HG03060 (cell line): ENCODE results near the gene PPP1R8.
"Not testable (repeated sequence)": the region's sequence is repeated elsewhere in the genome, so short reads cannot be mapped to it uniquely, and the experiment has no call there.

ENCODE experiments used
- ATAC-seq: cut with Tn5 transposase; IDR thresholded peaks from one replicate; pipeline ENCODE4 v1.9.1; 2021; ENCODE audit warnings: low read depth, moderate number of reproducible peaks; ENCODE audit not compliant: unreplicated experiment

Gene PPP1R8

DNA sequence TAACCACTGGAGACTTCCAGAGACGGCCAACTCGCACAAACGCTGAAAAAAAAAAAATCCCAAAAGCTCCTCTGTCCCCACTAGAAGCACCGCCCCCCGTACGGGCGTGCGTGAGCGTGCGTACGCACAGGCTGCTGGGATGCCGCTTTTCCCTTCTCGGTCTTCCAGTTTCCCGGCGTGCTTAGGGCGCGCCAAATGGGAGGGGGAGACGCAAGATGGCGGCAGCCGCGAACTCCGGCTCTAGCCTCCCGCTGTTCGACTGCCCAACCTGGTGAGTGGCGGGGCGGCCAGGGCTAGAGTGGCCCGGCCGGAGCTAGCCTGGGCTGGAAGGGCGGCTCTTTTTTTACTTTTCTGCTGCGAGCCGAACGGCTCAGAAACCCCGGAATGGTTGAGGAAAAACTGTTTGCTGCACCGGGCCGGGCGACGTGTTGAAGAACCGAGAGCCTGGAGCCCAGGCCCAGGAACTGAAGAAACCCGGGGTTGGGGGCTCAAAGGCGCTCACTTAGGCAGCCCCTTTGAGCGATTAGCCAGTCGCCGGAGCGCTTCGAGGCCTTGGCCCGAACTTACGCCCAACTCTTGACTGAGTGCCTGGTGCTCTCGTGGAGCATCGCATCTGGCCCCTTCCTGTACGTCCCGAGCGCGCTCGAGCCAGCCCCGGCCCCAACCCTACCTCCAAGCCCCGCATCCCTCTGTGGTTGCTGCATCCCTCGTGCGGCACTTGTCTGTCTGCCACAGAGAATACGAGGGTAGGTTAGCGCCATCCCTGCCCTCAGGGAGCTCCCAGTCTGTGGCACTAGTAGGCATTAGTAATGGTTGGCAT, at the start of gene PPP1R8:
Gene PPP1R8 (plus strand): TSS at position 162 of the 820 bp plus-strand sequence. CDS start 54 bp downstream, at position 216.
- ATAC-seq: peak; percentile 88

- no peak for ATAC-seq
Measured at GRCh38 chr1:27782950-27783349, 47.6 kb upstream of the PPP1R8 start.

- no peak for ATAC-seq
Measured at GRCh38 chr1:27784700-27785099, 45.9 kb upstream of the PPP1R8 start.

DNA sequence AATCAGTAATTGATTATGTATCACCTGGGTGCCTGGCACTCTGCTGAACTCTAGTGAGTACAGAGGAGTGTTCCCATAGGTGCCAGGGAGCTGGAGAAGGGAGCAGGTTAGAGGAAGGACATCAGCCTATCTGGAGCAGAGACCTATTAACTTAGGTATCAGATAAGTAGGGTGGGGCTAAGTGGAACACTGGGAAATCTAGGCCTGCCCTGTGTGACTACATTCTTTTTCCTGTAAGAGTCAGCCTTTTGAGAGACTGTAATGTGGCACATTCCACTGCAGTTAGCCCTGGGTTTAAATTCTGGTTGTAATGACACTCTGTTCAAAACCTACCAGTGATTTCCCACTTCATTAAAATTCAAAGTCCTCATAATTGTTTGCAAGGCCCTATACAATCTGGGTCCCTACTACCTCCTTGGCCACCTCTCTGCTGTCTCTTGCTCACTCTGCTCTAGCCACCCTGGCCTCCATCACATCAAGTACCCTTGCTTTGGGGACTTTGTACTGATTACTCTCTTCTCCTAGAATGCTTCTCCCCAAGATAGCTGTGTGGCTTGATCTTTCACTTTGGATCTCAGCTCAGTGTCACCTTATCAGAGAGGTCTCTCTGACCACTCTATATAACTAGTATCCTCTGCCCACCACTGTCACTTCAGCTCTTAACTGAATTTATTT, 44.7 kb upstream of the PPP1R8 start:
- ATAC-seq: no peak

- ATAC-seq: no peak
Measured at GRCh38 chr1:27787895-27788294, 42.7 kb upstream of the PPP1R8 start.

DNA sequence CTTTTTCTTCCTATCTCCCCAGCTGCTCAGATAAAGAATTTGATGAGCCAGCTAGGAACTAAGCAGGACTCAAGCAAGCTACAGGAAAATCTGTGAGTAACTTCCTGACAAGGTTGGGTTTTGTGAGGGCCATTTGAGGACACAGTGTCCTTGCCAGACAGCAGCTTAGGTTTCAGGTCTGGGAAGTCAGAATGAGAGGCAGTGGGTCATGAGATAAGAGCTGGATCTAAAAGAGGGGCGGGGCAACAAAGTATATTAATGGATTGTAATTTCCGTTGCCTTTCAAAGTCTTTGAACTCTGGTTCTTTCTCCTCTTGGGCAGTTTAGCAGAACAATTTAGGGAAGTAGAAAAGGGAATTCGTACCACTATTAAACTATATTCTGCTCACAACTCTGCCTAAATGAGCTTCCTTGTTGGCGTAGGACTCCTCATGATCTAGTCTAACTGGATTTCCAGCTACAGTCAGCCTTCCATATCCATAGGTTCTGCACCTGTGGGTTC, 41.0 kb upstream of the PPP1R8 start:
- no peak for ATAC-seq

- not testable (repeated sequence) for ATAC-seq
Measured at GRCh38 chr1:27790270-27790669, 40.3 kb upstream of the PPP1R8 start.

GRCh38 chr1:27795601-27796000, 35.0 kb upstream of the PPP1R8 start:
- ATAC-seq: no peak

GRCh38 chr1:27804791-27805190, 25.8 kb upstream of the PPP1R8 start:
- ATAC-seq: no peak

DNA sequence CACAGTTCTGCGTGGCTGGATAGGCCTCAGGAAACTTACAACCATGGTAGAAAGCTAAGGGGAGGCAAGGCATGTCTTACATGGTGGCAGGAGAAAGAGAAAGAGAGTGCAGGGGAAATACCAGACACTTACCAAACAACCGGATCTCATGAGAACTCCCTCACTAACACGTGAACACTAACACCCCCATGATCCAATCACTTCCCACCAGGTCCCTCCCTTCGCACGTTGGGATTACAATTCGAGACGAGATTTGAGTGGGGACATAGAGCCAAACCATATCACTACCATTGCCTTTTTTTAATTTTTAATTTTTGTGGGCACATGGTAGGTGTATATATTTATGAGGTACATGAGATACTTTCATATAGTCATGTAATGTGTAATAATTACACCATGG, 23.8 kb upstream of the PPP1R8 start:
- ATAC-seq: no peak

DNA sequence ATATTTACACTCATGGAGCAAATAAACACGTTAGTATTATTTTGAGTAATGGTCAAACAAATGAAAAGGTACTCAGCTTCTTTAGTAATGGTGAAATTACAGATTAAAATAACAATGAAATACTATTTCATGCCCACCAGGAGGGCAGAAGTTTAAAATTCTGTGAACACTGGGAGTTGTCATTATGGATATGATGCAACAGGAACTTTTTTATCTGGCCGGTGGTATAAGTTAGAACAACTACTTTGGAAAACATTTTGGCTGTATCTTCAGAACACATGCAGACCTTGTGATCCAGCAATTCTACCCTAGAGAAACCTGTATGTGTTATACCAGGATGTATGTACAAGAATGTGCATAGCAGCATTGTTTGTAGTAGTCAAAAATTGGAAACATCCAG, 23.2 kb upstream of the PPP1R8 start:
- ATAC-seq: no peak

- not testable (repeated sequence) for ATAC-seq
Measured at GRCh38 chr1:27808131-27808530, 22.5 kb upstream of the PPP1R8 start.

DNA sequence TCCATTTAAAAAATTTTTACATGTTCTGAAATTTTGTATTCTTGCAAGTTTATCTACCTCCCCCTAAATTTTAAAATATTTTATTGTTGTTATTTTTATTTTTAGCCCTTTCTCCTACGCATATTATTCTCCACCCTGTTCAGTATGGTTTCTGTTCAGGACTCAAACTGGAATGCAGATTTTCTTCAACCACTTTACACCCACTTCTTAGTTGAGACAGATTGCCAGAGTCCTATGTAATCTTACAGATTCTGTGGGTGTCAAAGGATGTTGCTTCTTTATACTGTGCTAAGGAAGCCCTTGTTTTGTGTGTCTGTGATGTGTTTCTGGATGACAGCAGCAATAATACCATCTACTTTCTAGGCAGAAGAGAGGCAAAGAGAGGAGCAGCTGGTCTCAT, 20.7 kb upstream of the PPP1R8 start:
- no peak for ATAC-seq

GRCh38 chr1:27811741-27812500, 18.7 kb upstream of the PPP1R8 start:
- no peak for ATAC-seq

DNA sequence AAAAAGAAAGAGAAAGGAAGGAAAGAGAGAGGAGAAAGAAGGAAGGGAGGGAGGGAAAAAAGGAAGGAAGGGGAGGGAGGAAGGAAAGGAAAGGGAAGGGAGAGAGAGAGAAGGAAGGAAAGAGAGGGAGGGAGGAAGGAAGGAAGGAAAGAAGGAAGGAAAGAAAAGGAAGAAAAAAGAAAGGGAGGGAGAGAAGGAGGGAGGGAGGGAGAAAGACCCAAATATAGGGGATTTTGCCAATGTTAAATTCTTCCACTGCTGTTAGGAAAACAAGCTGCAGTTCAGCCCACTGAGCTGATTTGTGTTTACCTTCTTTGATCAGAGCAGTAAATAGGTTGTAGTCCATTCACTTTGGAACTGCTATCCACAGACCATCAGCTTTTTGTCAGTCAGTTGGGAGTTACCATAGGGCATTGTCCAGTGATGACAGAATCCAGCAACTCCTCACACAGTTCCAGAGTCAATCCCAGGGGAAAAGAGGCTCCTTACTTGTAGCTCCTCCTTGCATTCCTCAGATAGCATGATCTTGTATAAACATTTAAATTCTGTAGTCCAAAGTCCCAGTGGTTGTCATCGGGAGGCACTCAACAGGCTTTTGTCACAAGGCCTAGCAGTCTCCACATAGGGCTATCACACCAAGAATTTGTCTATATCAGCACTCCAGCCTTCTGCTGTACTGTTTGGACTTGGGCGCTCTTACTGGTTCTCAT, 13.5 kb upstream of the PPP1R8 start:
- no peak for ATAC-seq

DNA sequence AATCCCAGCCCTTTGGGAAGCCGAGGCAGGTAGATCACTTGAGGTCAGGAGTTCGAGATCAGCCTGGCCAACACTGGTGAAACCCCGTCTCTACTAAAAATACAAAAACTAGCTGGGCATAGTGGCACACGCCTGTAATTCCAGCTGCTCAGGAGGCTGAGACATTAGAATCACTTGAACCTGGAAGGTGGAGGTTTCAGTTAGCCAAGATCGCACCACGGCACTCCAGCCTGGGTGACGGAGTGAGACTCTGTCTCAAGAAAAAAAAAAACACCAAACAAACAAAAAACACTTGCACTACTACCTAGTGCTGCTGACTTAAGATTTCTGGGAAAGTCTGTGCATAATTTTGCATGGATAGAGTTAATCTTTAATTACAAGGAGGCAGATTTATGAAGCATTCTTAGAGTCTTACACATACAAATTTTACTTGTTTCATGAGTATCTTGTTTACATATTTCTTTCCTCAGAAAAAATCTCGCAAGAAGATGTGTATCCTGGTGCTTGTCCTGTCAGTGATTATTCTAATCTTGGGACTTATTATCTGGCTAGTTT, 8.7 kb upstream of the PPP1R8 start:
- ATAC-seq: no peak

DNA sequence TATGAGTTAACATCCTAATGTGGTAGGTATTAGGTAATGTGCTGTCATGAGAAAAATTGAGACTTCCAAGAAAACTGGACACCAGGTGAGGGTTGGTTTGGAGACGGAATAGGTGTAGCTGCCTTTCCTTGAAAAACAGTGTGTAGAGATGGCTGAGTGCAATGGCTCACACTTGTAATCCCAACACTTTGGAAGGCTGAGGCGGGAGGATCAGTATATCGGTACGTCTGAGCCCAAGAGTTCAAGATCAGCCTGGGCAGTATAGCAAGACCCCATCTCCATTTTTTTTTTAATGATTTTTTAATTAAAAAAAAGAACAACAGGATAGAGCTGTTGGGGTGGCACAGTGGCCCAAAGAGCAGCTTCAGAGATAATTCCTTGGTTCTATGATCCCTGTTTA, 6.8 kb upstream of the PPP1R8 start:
- no peak for ATAC-seq

DNA sequence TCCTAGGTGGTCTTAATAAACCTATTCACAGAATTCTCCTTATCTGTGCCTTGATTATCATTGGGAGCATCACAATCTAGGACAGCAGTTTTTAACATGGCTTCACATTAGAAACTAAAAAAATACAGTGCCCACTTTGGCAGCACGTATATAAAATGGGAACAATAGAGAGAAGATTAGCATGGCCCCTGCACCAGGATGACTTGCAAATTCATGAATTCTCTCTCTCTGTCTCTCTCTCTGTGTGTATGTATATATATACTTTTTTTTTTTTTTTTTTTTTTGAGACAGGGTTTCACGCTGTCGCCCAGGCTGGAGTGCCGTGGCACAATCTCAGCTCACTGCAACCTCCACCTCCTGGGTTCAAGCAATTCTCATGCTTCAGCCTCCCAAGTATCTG, 6.2 kb upstream of the PPP1R8 start:
- no peak for ATAC-seq

GRCh38 chr1:27829339-27829960, 1.1 kb upstream of the PPP1R8 start:
- not testable (repeated sequence) for ATAC-seq
